ENCODE results near the gene FLT3LG.

The FLT3LG gene

DNA sequence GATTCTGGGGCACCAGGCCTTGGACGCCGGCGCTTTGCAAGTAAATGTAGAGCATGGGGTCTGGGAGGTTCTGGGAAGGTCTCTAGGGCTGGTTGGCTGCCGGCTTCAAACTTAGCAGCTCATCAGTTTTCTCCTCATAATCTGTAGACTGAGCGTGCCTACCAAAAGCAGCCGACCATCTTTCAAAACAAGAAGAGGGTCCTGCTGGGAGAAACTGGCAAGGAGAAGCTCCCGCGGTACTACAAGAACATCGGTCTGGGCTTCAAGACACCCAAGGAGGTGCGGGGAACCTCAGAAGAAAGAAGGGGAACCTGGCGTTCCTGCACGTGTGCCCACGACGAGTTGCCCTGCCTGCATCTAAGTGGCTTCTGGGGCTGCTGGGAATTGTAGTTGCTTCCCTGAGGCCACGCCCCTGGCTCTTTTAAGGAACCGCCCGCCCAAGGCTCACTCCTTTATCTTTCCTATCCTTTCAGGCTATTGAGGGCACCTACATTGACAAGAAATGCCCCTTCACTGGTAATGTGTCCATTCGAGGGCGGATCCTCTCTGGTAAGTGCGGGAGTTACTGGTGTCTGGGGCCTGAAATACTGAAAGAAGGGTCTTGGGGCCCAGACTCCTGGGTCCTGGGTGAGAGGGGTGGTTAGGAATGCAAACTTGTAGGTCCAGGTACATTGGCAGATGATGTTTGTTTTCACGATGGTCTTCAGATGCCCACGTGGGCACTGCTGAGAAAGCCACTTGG, 23.2 kb downstream of the FLT3LG start:
- DNase-seq (ENCODE audit: low read depth), result peak; percentile 79
- TF ChIP-seq, protein P1, sequence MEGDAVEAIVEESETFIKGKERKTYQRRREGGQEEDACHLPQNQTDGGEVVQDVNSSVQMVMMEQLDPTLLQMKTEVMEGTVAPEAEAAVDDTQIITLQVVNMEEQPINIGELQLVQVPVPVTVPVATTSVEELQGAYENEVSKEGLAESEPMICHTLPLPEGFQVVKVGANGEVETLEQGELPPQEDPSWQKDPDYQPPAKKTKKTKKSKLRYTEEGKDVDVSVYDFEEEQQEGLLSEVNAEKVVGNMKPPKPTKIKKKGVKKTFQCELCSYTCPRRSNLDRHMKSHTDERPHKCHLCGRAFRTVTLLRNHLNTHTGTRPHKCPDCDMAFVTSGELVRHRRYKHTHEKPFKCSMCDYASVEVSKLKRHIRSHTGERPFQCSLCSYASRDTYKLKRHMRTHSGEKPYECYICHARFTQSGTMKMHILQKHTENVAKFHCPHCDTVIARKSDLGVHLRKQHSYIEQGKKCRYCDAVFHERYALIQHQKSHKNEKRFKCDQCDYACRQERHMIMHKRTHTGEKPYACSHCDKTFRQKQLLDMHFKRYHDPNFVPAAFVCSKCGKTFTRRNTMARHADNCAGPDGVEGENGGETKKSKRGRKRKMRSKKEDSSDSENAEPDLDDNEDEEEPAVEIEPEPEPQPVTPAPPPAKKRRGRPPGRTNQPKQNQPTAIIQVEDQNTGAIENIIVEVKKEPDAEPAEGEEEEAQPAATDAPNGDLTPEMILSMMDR (IDR thresholded peaks at IDR 0.05; ENCODE audit: insufficient read depth, low read depth, low read length, missing control alignments), result no peak
- peak overlapping the region; percentile 100 for H3K4me3 ChIP-seq (ENCODE audit: low read length)

DNA sequence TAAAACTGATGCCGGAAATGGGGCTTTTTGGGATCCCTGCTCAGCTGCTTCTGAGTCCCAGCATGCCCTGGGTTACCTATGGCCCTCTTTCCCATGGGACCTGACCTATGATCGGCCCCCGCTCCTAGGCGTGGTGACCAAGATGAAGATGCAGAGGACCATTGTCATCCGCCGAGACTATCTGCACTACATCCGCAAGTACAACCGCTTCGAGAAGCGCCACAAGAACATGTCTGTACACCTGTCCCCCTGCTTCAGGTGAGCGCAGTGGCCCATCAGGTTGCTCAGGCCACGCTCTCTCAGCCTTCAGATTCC, 23.7 kb downstream of the FLT3LG start:
- peak overlapping the region; percentile 100 for H3K4me3 ChIP-seq (ENCODE audit: low read length)
- no peak for DNase-seq (ENCODE audit: low read depth)
- TF ChIP-seq, protein P1 (IDR thresholded peaks at IDR 0.05; ENCODE audit: insufficient read depth, low read depth, low read length, missing control alignments), result no peak

DNA sequence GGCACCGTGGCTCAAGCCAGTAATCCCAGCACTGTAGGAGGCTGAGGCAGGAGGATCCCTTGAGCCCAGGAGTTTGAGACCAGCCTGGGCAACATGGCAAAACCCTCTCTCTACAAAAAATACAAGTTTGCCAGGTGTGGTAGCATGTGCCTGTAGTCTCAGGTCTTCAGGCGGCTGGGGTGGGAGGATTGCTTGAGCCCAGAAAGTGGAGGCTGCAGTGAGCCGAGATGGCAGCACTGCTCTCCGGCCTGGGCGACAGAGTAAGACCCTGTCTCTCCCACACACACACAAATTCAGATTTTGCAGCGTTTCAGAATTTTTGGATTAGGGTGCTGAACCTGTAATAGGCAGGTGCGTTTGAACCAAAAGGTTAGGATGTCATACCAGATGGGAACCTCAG, 24.5 kb downstream of the FLT3LG start:
- DNase-seq (ENCODE audit: low read depth), result no peak
- H3K4me3 ChIP-seq (ENCODE audit: low read length), result no peak overlapping the region
- TF ChIP-seq, protein P1 (IDR thresholded peaks at IDR 0.05; ENCODE audit: insufficient read depth, low read depth, low read length, missing control alignments), result no peak

DNA sequence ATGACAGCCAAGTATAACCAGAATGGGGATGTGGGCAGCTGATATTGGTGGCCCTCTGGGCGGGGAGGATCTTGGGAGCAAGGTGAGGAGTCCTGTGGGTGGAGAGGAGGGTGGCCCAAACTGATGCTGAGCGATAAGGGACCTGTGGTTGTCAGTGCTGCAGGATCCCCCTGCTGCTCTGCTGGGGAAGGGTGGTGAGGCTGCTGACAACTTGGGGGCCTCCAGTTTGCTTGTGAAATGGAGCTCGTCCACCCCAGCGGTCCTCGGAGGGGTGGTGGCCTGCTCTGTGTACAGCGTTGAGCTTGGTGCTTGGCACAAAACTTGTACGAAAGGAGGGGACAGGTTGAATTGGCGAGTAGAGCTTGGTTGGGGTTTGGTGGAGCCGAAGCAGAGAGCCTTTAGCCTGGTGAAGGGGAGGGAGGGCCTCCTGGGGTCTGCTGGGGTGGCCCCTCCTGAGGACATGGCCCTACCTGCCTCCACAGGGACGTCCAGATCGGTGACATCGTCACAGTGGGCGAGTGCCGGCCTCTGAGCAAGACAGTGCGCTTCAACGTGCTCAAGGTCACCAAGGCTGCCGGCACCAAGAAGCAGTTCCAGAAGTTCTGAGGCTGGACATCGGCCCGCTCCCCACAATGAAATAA, 25.1 kb downstream of the FLT3LG start:
- H3K4me3 ChIP-seq (ENCODE audit: low read length), result no peak overlapping the region
- TF ChIP-seq, protein P1 (IDR thresholded peaks at IDR 0.05; ENCODE audit: insufficient read depth, low read depth, low read length, missing control alignments), result no peak
- no peak for DNase-seq (ENCODE audit: low read depth)

DNA sequence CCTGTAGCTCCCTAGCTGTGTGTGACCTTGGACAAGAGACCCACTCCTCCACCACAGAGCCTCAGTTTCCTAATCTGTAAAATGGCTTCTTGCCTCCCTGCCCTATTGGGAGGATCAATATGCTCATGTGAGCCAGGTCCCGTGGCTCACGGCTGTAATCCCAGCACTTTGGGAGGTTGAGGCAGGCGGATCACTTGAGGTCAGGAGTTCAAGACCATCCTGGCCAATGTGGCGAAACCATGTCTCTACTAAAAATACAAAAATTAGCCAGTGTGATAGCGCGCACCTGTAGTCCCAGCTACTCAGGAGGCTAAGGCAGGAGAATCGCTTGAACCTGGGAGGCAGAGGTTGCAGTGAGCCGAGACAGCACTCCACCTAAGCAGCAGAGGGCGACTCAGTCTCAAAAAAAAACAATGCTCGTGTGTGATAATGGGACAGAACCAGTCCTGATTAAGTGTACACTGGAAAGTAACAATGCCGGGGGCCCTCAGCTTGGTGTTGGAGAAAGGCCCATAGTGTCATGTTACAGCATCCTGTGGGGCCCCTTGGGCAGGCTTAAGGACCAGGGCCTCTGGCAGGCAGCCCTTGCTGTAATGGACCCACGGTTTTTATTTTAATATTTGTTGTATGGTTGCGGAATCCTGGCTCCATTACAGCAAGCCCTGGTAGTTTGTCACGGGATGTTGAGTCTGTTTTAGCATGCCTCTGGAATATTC, 29.0 kb downstream of the FLT3LG start:
- H3K4me3 ChIP-seq (ENCODE audit: low read length), result no peak overlapping the region
- TF ChIP-seq, protein P1 (IDR thresholded peaks at IDR 0.05; ENCODE audit: insufficient read depth, low read depth, low read length, missing control alignments), result peak; percentile 73
- peak; percentile 73 for DNase-seq (ENCODE audit: low read depth)

DNA sequence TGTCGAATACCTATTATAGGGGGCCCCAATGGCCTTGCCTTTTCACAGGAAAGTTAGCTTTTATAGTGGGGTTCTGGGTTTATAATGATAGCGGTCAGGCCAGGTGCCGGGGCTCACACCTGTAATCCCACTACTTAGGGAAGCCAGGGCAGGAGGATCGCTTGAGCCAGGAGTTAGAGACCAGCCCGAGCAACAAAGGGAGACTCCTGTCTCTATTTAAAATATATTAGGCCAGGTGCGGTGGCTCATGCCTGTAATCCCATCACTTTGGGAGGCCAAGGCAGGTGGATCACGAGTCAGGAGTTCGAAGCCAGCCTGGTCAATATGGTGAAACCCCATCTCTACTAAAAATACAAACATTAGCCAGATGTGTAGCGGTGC, 29.6 kb downstream of the FLT3LG start:
- DNase-seq (ENCODE audit: low read depth), result no peak
- TF ChIP-seq, protein P1 (IDR thresholded peaks at IDR 0.05; ENCODE audit: insufficient read depth, low read depth, low read length, missing control alignments), result no peak
- no peak overlapping the region for H3K4me3 ChIP-seq (ENCODE audit: low read length)

All from epithelial cell of esophagus (primary cell).